ENCODE data around the gene ARHGAP22. TPM values are rescaled to one million over a fixed set of nuclear protein-coding genes. Genes with fewer than 3 reads are reported as not detected.

The ARHGAP22 gene
- polyA plus RNA-seq, 3 donors: 1.5 to 7.8 (median 1.9) TPM

- WGBS (ENCODE audit: insufficient coverage): 98% methylated on average over 6 of the region's 7 CpGs
- no peaks in the 10 kb centered on the region for H3K36me3 Mint-ChIP-seq
- H3K4me1 ChIP-seq (ENCODE audit: control insufficient read depth in 1 of 2, insufficient read depth in 2 of 2, low read length in 2 of 2): no peaks in the 10 kb centered on the region
- no peak overlapping the region for H3K27ac ChIP-seq (ENCODE audit: low read depth in 1 of 2, low read length in 2 of 2)
- no peaks in the 10 kb centered on the region for H3K4me1 Mint-ChIP-seq
- no peak overlapping the region for H3K9ac ChIP-seq (ENCODE audit: insufficient read depth, low read length, poor library complexity, severe bottlenecking)
- H3K4me2 ChIP-seq (replicated peaks; ENCODE audit: extremely low read depth, low read length, poor library complexity, severe bottlenecking): no peak overlapping the region
- H3K27ac Mint-ChIP-seq: no peak overlapping the region
- no peak for TF ChIP-seq CTCF (IDR thresholded peaks at IDR 0.05)
- no peaks in the 10 kb centered on the region for H4K20me1 ChIP-seq (ENCODE audit: insufficient read depth, low read length)
- H3K4me3 ChIP-seq (replicated peaks in 1 of 3; ENCODE audit: low read depth in 2 of 3, low read length in 3 of 3): no peak overlapping the region
- DNase-seq: no peak
- no peaks in the 10 kb centered on the region for H3K9me3 ChIP-seq (replicated peaks in 1 of 2; ENCODE audit: control insufficient read depth in 1 of 2, insufficient read depth in 1 of 2, low read length in 2 of 2)
- no peak overlapping the region for H2AFZ ChIP-seq (ENCODE audit: insufficient read depth, low read depth, low read length, poor library complexity, severe bottlenecking)
- H3K27me3 Mint-ChIP-seq (ENCODE audit: low read depth in 3 of 3): peaks cover 1 to 4% (median 2%) of the 10 kb centered on the region in 3 donors
- intact Hi-C loops (cut with micrococcal nuclease): no loop called here
- H3K4me3 Mint-ChIP-seq: no peak overlapping the region
- H3K27me3 ChIP-seq (ENCODE audit: control insufficient read depth in 2 of 2, insufficient read depth in 2 of 2, low read length in 2 of 2): no peaks in the 10 kb centered on the region
- peaks cover 0 to 3% (median 0%) of the 10 kb centered on the region in 7 donors for H3K9me3 Mint-ChIP-seq
- H3K79me2 ChIP-seq (ENCODE audit: insufficient read depth, low read length): no peaks in the 10 kb centered on the region
- H3K36me3 ChIP-seq (replicated peaks in 1 of 2; ENCODE audit: control insufficient read depth in 1 of 2, insufficient read depth in 2 of 2, low read length in 2 of 2): no peaks in the 10 kb centered on the region
Measured at GRCh38 chr10:48541144-48541795, 63.6 kb downstream of the ARHGAP22 start.

- Histone ChIP-seq H3K4me3 (replicated peaks in 1 of 3; ENCODE audit: low read depth in 2 of 3, low read length in 3 of 3) (no peak overlapping the region), H2AFZ (ENCODE audit: insufficient read depth, low read depth, low read length, poor library complexity, severe bottlenecking) (no peak overlapping the region), H3K36me3 (replicated peaks in 1 of 2; ENCODE audit: control insufficient read depth in 1 of 2, insufficient read depth in 2 of 2, low read length in 2 of 2) (no peaks in the 10 kb centered on the region), H3K27ac (ENCODE audit: low read depth in 1 of 2, low read length in 2 of 2) (no peak overlapping the region), H3K9me3 (replicated peaks in 1 of 2; ENCODE audit: control insufficient read depth in 1 of 2, insufficient read depth in 1 of 2, low read length in 2 of 2) (no peaks in the 10 kb centered on the region), H3K4me2 (replicated peaks; ENCODE audit: extremely low read depth, low read length, poor library complexity, severe bottlenecking) (no peak overlapping the region), H4K20me1 (ENCODE audit: insufficient read depth, low read length) (no peaks in the 10 kb centered on the region), H3K4me1 (ENCODE audit: control insufficient read depth in 1 of 2, insufficient read depth in 2 of 2, low read length in 2 of 2) (no peaks in the 10 kb centered on the region), H3K27me3 (ENCODE audit: control insufficient read depth in 2 of 2, insufficient read depth in 2 of 2, low read length in 2 of 2) (no peaks in the 10 kb centered on the region), H3K79me2 (ENCODE audit: insufficient read depth, low read length) (no peaks in the 10 kb centered on the region), H3K9ac (ENCODE audit: insufficient read depth, low read length, poor library complexity, severe bottlenecking) (no peak overlapping the region)
- Mint-ChIP-seq H3K27ac (no peak overlapping the region), H3K27me3 (ENCODE audit: low read depth in 3 of 3) (peaks cover 1 to 4% (median 2%) of the 10 kb centered on the region in 3 donors), H3K4me3 (no peak overlapping the region), H3K9me3 (peaks cover 0 to 4% (median 2%) of the 10 kb centered on the region in 7 donors), H3K4me1 (no peaks in the 10 kb centered on the region), H3K36me3 (no peaks in the 10 kb centered on the region)
- no peak for TF ChIP-seq CTCF (IDR thresholded peaks at IDR 0.05)
- no CpG with 5 or more reads among the region's 2 CpGs for WGBS (ENCODE audit: insufficient coverage)
- DNase-seq: no peak
- intact Hi-C loops (cut with micrococcal nuclease): no loop called here
Measured at GRCh38 chr10:48538611-48539010, 66.3 kb downstream of the ARHGAP22 start.

Measured in CD14-positive monocyte (primary cell).